Endothelial cell of umbilical vein (primary cell): ENCODE results near the gene FBXL3. TPM values are rescaled to one million over a fixed set of nuclear protein-coding genes. Genes with fewer than 3 reads are reported as not detected.

Source experiments
- BruUV-seq: library from RNA; stranded (reverse); fragments of 400-500 nt; replicated peaks from 2 replicates; lab custom pipeline; 2021; lab: Mats Ljungman, UMichigan
- CTCF ChIA-PET: fragments of 300-600, 350-600 bp; sonication (Branson Sonifier 250); formaldehyde crosslinking; loops from one replicate; lab custom pipeline; 2021; ENCODE audit warnings: antibody characterized with exemption, inconsistent platforms; lab: Charles Lee
- POLR2A ChIA-PET: fragments of 300-600, 350-600 bp; sonication (Branson Sonifier 250); formaldehyde crosslinking; loops from one replicate; lab custom pipeline; 2021; ENCODE audit warnings: antibody characterized with exemption, inconsistent platforms; lab: Charles Lee
- DNase-seq: peaks from one replicate; pipeline ENCODE4 v3.0.0-alpha.2; 2011; ENCODE audit warnings: low read depth, low spot score
- FAIRE-seq: peaks from 2 replicates; lab custom pipeline; 2011; peaks lifted over from hg19 to GRCh38; lab: Jason Lieb, UNC
- H2AFZ ChIP-seq: 2 replicates; pipeline ENCODE4 v1.6.0; 2012; ENCODE audit warnings: low read depth, low read length, control low read depth, inconsistent platforms
- H3K27ac ChIP-seq: 2 replicates; pipeline ENCODE4 v1.5.1; 2011; ENCODE audit warnings: low read depth, mild to moderate bottlenecking, control low read depth, low read length, moderate library complexity; ENCODE audit not compliant: insufficient read depth
- H3K27me3 ChIP-seq, 2 experiments: 2 replicates each; pipeline versions ENCODE4 v1.6.0 to v1.6.1; 2011; ENCODE audit warnings: low read length in 2 of 2, mixed read lengths in 1 of 2; ENCODE audit not compliant: control insufficient read depth in 2 of 2, insufficient read depth in 2 of 2
- H3K36me3 ChIP-seq, 2 experiments: 2 replicates in 1 of 2; 3 replicates in 1 of 2; pipeline ENCODE4 v1.5.1; 2011; ENCODE audit warnings: low read length in 2 of 2, mild to moderate bottlenecking in 1 of 2, moderate library complexity in 1 of 2; ENCODE audit not compliant: control insufficient read depth in 2 of 2, insufficient read depth in 2 of 2; ENCODE audit errors: extremely low read depth in 1 of 2
- H3K4me1 ChIP-seq: 3 replicates; pipeline ENCODE4 v1.5.1; 2011; ENCODE audit warnings: mild to moderate bottlenecking, low read length; ENCODE audit not compliant: control insufficient read depth, insufficient read depth; ENCODE audit errors: extremely low read depth
- H3K4me2 ChIP-seq: 2 replicates; pipeline ENCODE4 v1.6.1; 2011; ENCODE audit warnings: low read length, control low read depth, mixed read lengths; ENCODE audit not compliant: insufficient read depth
- H3K4me3 ChIP-seq, 3 experiments: fragments of 200-600 bp in 1 of 3; sonication (generic), shearing (Covaris generic) in 1 of 3; replicated peaks in 1 of 3; 2 replicates each; pipeline ENCODE4 v1.5.1; 2011 to 2016; ENCODE audit warnings: control low read depth in 3 of 3, low read length in 3 of 3, mild to moderate bottlenecking in 2 of 3, inconsistent platforms in 1 of 3, low read depth in 1 of 3, moderate library complexity in 1 of 3; ENCODE audit not compliant: insufficient read depth in 1 of 3
- H3K79me2 ChIP-seq: 2 replicates; pipeline ENCODE4 v1.6.0; 2012; ENCODE audit warnings: low read length, inconsistent platforms; ENCODE audit not compliant: control insufficient read depth, insufficient read depth
- H3K9ac ChIP-seq: replicated peaks from 2 replicates; pipeline ENCODE3; 2011; ENCODE audit warnings: low read length, control low read depth; ENCODE audit not compliant: insufficient read depth; ENCODE audit errors: extremely low read depth
- H3K9me1 ChIP-seq: replicated peaks from 3 replicates; pipeline ENCODE4 v1.6.0; 2011; ENCODE audit warnings: mild to moderate bottlenecking, low read length; ENCODE audit not compliant: control insufficient read depth, insufficient read depth; ENCODE audit errors: extremely low read depth
- H3K9me3 ChIP-seq: replicated peaks from 2 replicates; pipeline ENCODE4 v1.5.1; 2012; ENCODE audit warnings: low read length, inconsistent platforms; ENCODE audit not compliant: control insufficient read depth, insufficient read depth
- H4K20me1 ChIP-seq: replicated peaks from 2 replicates; pipeline ENCODE3; 2011; ENCODE audit warnings: mild to moderate bottlenecking, low read length; ENCODE audit not compliant: control insufficient read depth, insufficient read depth; ENCODE audit errors: extremely low read depth
- EZH2 ChIP-seq: IDR thresholded peaks from 2 replicates; pipeline ENCODE4 v1.6.1; 2012; ENCODE audit warnings: borderline replicate concordance, low read depth, mild to moderate bottlenecking, moderate library complexity, low read length, inconsistent platforms; ENCODE audit not compliant: severe bottlenecking
- FOS ChIP-seq: IDR thresholded peaks from 2 replicates; pipeline ENCODE4 v1.6.1; 2011; ENCODE audit warnings: mild to moderate bottlenecking, low read length, moderate library complexity, borderline replicate concordance; ENCODE audit not compliant: insufficient read depth
- POLR2AphosphoS5 ChIP-seq: IDR thresholded peaks from 2 replicates; pipeline ENCODE4 v1.6.1; 2012; ENCODE audit warnings: low read depth, mild to moderate bottlenecking, control low read depth, low read length, moderate library complexity; ENCODE audit not compliant: insufficient read depth
- dilution Hi-C: fragments of 300-500 bp; cut with MboI; formaldehyde crosslinking; loops from one replicate; pipeline ENCODE4 v1.15.0; 2019; ENCODE audit warnings: low sequenced_read_pairs; ENCODE audit not compliant: extremely low pct_ligation_motif_present
- intact Hi-C: fragments of 100-400 bp; cut with micrococcal nuclease; formaldehyde crosslinking; loops from one replicate; pipeline ENCODE4 v1.10.0; 2022
- polyA plus RNA-seq, 4 experiments: library from polyadenylated mRNA; depleted of rRNA in 3 of 4; stranded (reverse) in 3 of 4; unstranded in 1 of 4; fragments of >200 nt; gene quantifications; 2 replicates each; pipeline versions ENCODE4 v1.2.1 to v1.2.3, GENCODE V29; 2011 to 2012; ENCODE audit warnings: missing spikeins in 1 of 4
- total RNA-seq: library from RNA; stranded (reverse); gene quantifications from 2 replicates; pipeline ENCODE4 v1.2.3, GENCODE V29; 2021

FBXL3 gene
- total and polyA plus RNA-seq, 2 donors (not counting 3 experiments of a cell fraction or from before 2014, with no cell fraction given) = 13.0 to 37.8 TPM

DNA sequence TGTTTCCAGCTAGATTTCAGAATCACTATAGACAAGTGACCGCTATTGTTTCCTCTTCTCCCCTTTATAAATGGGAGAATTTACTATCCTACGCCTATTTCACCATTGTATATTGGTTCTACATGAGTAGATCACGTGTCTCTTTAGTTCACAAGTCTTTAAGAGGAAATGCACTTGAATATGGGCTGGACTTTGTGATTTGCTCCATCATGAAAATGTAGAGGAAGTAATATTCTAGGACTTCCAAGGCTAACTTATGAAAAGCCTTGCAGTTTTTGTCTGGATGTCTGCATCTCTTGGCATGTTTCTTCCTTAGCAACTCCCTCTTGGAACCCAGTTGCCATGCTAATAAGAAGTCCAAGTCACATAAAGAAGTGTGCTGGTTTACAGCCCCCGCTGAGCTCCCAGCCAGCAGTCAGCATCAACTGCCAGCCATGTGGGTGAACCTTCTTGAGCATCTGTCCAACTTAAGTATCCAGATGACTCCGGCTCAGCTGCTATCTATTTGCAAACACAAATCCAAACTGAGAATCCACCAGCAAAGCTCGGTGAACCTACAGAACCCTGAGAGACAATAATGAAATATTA, 4.8 kb upstream of the FBXL3 start:
- CTCF ChIA-PET = no interaction called here

DNA sequence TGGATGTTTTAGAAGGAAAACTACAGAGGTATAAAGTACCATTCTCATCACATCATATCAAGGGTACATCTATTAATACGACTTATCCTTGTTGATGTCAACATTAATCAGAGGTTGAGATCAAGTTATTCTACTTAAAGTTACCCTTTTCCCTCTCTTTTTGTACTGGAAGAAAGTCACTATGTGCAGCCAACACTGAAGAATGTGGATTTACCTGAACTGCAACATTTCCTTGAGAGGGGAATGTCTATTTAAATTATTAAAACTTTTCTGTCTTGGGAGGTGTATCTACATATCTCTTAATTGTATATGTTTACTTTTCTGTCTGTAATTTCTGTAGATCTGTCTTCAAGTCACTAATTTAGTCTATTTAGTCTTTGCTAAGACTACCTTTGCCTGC, 2.5 kb upstream of the FBXL3 start:
- peaks cover 4% of the 10 kb centered on the region for H4K20me1 ChIP-seq
- H3K36me3 ChIP-seq = no peaks in the 10 kb centered on the region
- no peak overlapping the region for H2AFZ ChIP-seq
- TF ChIP-seq FOS (no peak), POLR2AphosphoS5 (no peak)
- no peaks in the 10 kb centered on the region for H3K27me3 ChIP-seq
- no peak overlapping the region for H3K27ac ChIP-seq
- ChIA-PET POLR2A (no interaction called here), CTCF (no interaction called here)
- no peaks in the 10 kb centered on the region for H3K9me1 ChIP-seq
- H3K4me2 ChIP-seq = no peak overlapping the region
- no TSS peak for BruUV-seq
- H3K4me1 ChIP-seq = peaks cover 24% of the 10 kb centered on the region
- dilution Hi-C loops (no loop called here), intact Hi-C loops (loop anchor here (10.0 kb wide), 1 partner anchor 535 kb away; no protein-coding TSS in a partner anchor)
- H3K9ac ChIP-seq = no peak overlapping the region
- DNase-seq (no peak), FAIRE-seq (no peak)
- H3K9me3 ChIP-seq = no peaks in the 10 kb centered on the region
- no peak overlapping the region for H3K4me3 ChIP-seq
- peaks cover 22% of the 10 kb centered on the region for H3K79me2 ChIP-seq

More for the DNA sequence above, 4.8 kb upstream of the FBXL3 start:
- no peak overlapping the region for H3K27ac ChIP-seq
- FAIRE-seq = no peak
- H3K9ac ChIP-seq = no peak overlapping the region
- no peaks in the 10 kb centered on the region for H4K20me1 ChIP-seq
- DNase-seq = no peak
- intact Hi-C loops = no loop called here
- no peaks in the 10 kb centered on the region for H3K36me3 ChIP-seq
- dilution Hi-C loops = no loop called here
- no peaks in the 10 kb centered on the region for H3K27me3 ChIP-seq
- H3K9me3 ChIP-seq = no peaks in the 10 kb centered on the region
- no peaks in the 10 kb centered on the region for H3K9me1 ChIP-seq
- POLR2A ChIA-PET = no interaction called here
- H2AFZ ChIP-seq = no peak overlapping the region
- TF ChIP-seq POLR2AphosphoS5 = no peak
- no peak for TF ChIP-seq EZH2
- no peak overlapping the region for H3K4me2 ChIP-seq
- H3K4me3 ChIP-seq = no peak overlapping the region
- peaks cover 12% of the 10 kb centered on the region for H3K4me1 ChIP-seq
- peaks cover 1% of the 10 kb centered on the region for H3K79me2 ChIP-seq
- no TSS peak for BruUV-seq
